ENCODE results near the gene METTL8. TPM values are rescaled to one million over a fixed set of nuclear protein-coding genes. Genes with fewer than 3 reads are reported as not detected.

The METTL8 gene
- total RNA-seq, 2 donors from 2014 or later: 19.4 to 20.0 TPM

DNA sequence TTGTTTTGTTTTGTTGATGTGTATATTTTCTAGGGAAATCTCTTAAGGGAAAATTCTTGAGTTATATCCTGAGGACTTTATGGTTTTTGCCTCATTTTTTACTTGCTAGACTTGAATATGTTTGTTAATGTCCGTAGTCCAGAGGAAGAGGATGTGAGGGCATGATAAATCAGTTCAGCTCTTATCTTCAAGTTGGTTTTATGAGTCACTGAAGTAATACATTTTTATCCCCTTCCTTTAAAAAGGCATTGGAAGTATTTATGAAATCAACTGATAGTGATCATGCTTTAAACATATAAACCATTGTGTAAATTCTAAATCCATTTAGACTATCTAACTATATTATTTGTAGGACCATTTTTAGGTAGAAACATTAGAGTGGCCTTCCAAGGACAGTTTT lies 44.6 kb upstream of the METTL8 start:
- Histone ChIP-seq H3K9ac (ENCODE audit: low read depth in 2 of 2, low read length in 2 of 2) (no peak overlapping the region), H3K27me3 (no peaks in the 10 kb centered on the region), H3K27ac (no peak overlapping the region), H3K4me3 (no peak overlapping the region), H3K4me1 (no peaks in the 10 kb centered on the region), H3K9me3 (no peaks in the 10 kb centered on the region), H3K36me3 (no peaks in the 10 kb centered on the region)
- intact Hi-C loops (cut with DNase I): no loop called here
- TF ChIP-seq, protein P1, sequence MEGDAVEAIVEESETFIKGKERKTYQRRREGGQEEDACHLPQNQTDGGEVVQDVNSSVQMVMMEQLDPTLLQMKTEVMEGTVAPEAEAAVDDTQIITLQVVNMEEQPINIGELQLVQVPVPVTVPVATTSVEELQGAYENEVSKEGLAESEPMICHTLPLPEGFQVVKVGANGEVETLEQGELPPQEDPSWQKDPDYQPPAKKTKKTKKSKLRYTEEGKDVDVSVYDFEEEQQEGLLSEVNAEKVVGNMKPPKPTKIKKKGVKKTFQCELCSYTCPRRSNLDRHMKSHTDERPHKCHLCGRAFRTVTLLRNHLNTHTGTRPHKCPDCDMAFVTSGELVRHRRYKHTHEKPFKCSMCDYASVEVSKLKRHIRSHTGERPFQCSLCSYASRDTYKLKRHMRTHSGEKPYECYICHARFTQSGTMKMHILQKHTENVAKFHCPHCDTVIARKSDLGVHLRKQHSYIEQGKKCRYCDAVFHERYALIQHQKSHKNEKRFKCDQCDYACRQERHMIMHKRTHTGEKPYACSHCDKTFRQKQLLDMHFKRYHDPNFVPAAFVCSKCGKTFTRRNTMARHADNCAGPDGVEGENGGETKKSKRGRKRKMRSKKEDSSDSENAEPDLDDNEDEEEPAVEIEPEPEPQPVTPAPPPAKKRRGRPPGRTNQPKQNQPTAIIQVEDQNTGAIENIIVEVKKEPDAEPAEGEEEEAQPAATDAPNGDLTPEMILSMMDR (IDR thresholded peaks at IDR 0.05): no peak
- no peak for DNase-seq

- H3K4me1 ChIP-seq: no peaks in the 10 kb centered on the region
- H3K36me3 ChIP-seq: no peaks in the 10 kb centered on the region
- TF ChIP-seq, protein P1 (IDR thresholded peaks at IDR 0.05): no peak
These were observed 42.2 kb upstream of the METTL8 start for GRCh38 chr2:171475979-171476378.

GRCh38 chr2:171470129-171470528 lies 36.3 kb upstream of the METTL8 start:
- Histone ChIP-seq H3K9me3 (no peaks in the 10 kb centered on the region), H3K27me3 (no peaks in the 10 kb centered on the region), H3K4me1 (no peaks in the 10 kb centered on the region), H3K9ac (ENCODE audit: low read depth in 2 of 2, low read length in 2 of 2) (no peak overlapping the region), H3K36me3 (no peaks in the 10 kb centered on the region), H3K27ac (no peak overlapping the region), H3K4me3 (no peak overlapping the region)
- no peak for DNase-seq
- TF ChIP-seq, protein P1 (IDR thresholded peaks at IDR 0.05): no peak
- intact Hi-C loops (cut with DNase I): no loop called here

More at GRCh38 chr2:171475979-171476378, 42.2 kb upstream of the METTL8 start:
- no peaks in the 10 kb centered on the region for H3K9me3 ChIP-seq
- no peak overlapping the region for H3K4me3 ChIP-seq
- H3K9ac ChIP-seq (ENCODE audit: low read depth in 2 of 2, low read length in 2 of 2): no peak overlapping the region
- intact Hi-C loops (cut with DNase I): no loop called here
- no peaks in the 10 kb centered on the region for H3K27me3 ChIP-seq
- no peak for DNase-seq
- H3K27ac ChIP-seq: no peak overlapping the region

- Histone ChIP-seq H3K9ac (ENCODE audit: low read depth in 2 of 2, low read length in 2 of 2) (no peak overlapping the region), H3K4me1 (no peaks in the 10 kb centered on the region), H3K27me3 (no peaks in the 10 kb centered on the region), H3K27ac (no peak overlapping the region), H3K9me3 (no peaks in the 10 kb centered on the region), H3K4me3 (no peak overlapping the region), H3K36me3 (no peaks in the 10 kb centered on the region)
- DNase-seq: no peak
- TF ChIP-seq, protein P1 (IDR thresholded peaks at IDR 0.05): no peak
- intact Hi-C loops (cut with DNase I): no loop called here
These were observed 35.4 kb upstream of the METTL8 start for GRCh38 chr2:171469176-171469575.

GRCh38 chr2:171460537-171460936 lies 26.7 kb upstream of the METTL8 start:
- no peaks in the 10 kb centered on the region for H3K36me3 ChIP-seq
- DNase-seq: no peak
- no peaks in the 10 kb centered on the region for H3K4me1 ChIP-seq
- intact Hi-C loops (cut with DNase I): no loop called here
- H3K27ac ChIP-seq: no peak overlapping the region
- H3K4me3 ChIP-seq: no peak overlapping the region
- H3K9ac ChIP-seq (ENCODE audit: low read depth in 2 of 2, low read length in 2 of 2): no peak overlapping the region
- no peaks in the 10 kb centered on the region for H3K9me3 ChIP-seq
- no peaks in the 10 kb centered on the region for H3K27me3 ChIP-seq
- TF ChIP-seq, protein P1 (IDR thresholded peaks at IDR 0.05): no peak

DNA sequence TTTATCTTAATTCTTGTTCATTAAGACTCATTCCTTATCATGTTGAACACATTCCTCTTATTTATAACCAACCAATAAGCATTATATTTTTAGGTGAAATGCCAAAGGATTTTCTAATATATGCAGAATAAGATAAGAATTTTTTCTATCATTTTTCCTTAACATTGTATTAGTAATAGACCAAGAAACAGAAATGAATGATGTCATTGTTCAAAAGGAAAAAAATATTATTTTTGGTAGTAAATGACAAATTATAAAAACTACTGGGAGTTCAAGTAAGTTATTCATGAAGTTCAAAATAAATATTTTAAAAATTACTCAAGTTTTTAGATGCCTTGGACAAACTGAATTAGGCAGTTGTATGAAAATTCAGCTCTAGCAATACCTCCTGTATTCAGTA lies 25.7 kb upstream of the METTL8 start:
- Histone ChIP-seq H3K4me3 (no peak overlapping the region), H3K4me1 (no peaks in the 10 kb centered on the region), H3K9ac (ENCODE audit: low read depth in 2 of 2, low read length in 2 of 2) (no peak overlapping the region), H3K9me3 (no peaks in the 10 kb centered on the region), H3K27me3 (no peaks in the 10 kb centered on the region), H3K36me3 (no peaks in the 10 kb centered on the region), H3K27ac (no peak overlapping the region)
- TF ChIP-seq, protein P1 (IDR thresholded peaks at IDR 0.05): no peak
- intact Hi-C loops (cut with DNase I): no loop called here
- no peak for DNase-seq
